Measurements from ENCODE around the gene A2M. TPM values are rescaled to one million over a fixed set of nuclear protein-coding genes. Genes with fewer than 3 reads are reported as not detected.
A peak's percentile ranks its signal among the peaks of the same experiment; 100 is the strongest.

The A2M gene
- total and polyA plus RNA-seq, 2 of the 13 experiments (the other 11 are each of a cell fraction or from before 2014, with no cell fraction given), result 2,807 to 6,551 TPM

DNA sequence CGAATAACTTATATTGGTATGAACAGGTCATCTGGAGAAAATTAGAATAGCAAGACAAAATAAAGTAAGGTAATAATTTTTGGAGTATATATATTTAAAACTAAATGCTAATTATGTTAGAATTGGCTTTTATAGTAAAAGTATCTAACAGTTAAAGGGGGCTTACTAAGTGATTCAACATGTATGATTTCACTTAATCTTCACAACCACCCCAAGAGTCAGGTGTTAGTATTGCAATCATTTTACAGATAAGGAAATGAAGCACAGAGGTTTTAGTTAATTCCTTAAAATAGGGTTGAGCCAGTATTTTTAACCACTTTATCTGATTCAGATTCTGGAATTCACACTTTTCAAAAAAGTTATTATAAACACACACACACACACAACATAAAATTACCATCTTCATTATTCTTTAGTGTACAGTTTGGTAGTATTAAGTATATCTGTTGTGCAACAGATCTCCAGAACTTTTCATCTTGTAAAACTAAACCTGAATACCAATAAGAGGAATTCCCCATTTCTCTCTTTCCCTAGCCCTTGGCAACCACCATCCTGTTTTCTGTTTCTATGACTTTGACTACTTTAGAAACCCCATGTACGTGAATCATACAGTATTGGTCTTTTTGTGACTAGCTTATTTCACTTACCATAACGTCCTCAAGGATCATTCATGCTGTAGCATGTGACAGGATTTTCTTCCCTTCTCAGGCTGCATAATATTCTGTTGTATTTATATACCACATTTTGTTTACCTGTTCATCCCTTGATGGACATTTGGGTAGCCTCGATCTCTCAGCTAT is 12.5 kb downstream of the A2M start (continued):
- TF ChIP-seq AFF4 (CRISPR knock-in tag; IDR thresholded peaks at IDR 0.05), result peak; percentile 88

GRCh38 chr12:9101018-9101687 is 14.6 kb downstream of the A2M start:
- FAIRE-seq (no peak), DNase-seq (ENCODE audit: low spot score) (no peak), ATAC-seq (peak; percentile 37)
- Histone ChIP-seq H3K27ac (ENCODE audit: extremely low read length, insufficient read depth, low read length) (no peak overlapping the region), H3K4me1 (ENCODE audit: insufficient read depth, low read length) (peaks cover 19% of the 10 kb centered on the region; the same call in 1 of the 2 replicates), H3K27me3 (ENCODE audit: control insufficient read depth in 1 of 2, insufficient read depth in 2 of 2, low read length in 2 of 2) (no peaks in the 10 kb centered on the region), H3K4me3 (replicated peaks in 1 of 3; ENCODE audit: insufficient read depth in 1 of 3, low read depth in 2 of 3, low read length in 3 of 3) (no peak overlapping the region), H3K9me3 (ENCODE audit: low read length) (no peaks in the 10 kb centered on the region), H2AFZ (ENCODE audit: low read length) (no peak overlapping the region), H3K9ac (ENCODE audit: insufficient read depth, low read depth, low read length) (no peak overlapping the region), H4K20me1 (ENCODE audit: insufficient read depth, low read length) (peaks cover 34% of the 10 kb centered on the region), H3K36me3 (replicated peaks in 1 of 2; ENCODE audit: control insufficient read depth in 1 of 2, insufficient read depth in 2 of 2, low read length in 2 of 2) (peaks cover 15 to 75% of the 10 kb centered on the region in 2 experiments), H3K79me2 (ENCODE audit: insufficient read depth, low read length) (no peaks in the 10 kb centered on the region), H3K4me2 (ENCODE audit: low read depth, low read length) (no peak overlapping the region)
- in situ Hi-C loops (cut with HindIII; ENCODE audit: extremely low pct_ligation_motif_present, low pct_unique_long_range_greater_than_20kb) (no loop called here), intact Hi-C loops (cut with micrococcal nuclease; ENCODE audit: unreplicated experiment) (no loop called here)
- WGBS (ENCODE audit: low lambda C conversion rate), result 80% methylated on average over 8 of the region's 8 CpGs
- BruUV-seq (replicated peaks), result no TSS peak
- CTCF ChIA-PET (ENCODE audit: low intra/inter-chr PET ratio, low total read pairs), result no interaction called here
- POLR2A ChIA-PET, result interaction anchor here (0.7 to 3.0 kb wide), 8 partner anchors 12 to 37 kb away, joined by 3 to 14 read pairs (median 6); partner anchors contain the start of gene A2M
- no peak for TF ChIP-seq HNRNPH1 (optimal IDR thresholded peaks at IDR 0.05; ENCODE audit: low read depth, low read length)
- TF ChIP-seq MIXL1 (CRISPR knock-in tag; IDR thresholded peaks at IDR 0.05), result peak; percentile 12; the same call in 1 of the 2 replicates
- TF ChIP-seq AGO2 (optimal IDR thresholded peaks at IDR 0.05; ENCODE audit: low read depth, low read length), result peak; percentile 75
- peak; percentile 66 for TF ChIP-seq POLR2G (IDR thresholded peaks at IDR 0.05; ENCODE audit: low read depth, low read length)
- peak; percentile 33 for TF ChIP-seq PHF5A (CRISPR knock-in tag; IDR thresholded peaks at IDR 0.05; ENCODE audit: low read depth, unreplicated experiment)
- peak; percentile 72 for TF ChIP-seq RBFOX2 (IDR thresholded peaks at IDR 0.05; ENCODE audit: low read depth, low read length)
- no peak for TF ChIP-seq FIP1L1 (IDR thresholded peaks at IDR 0.05; ENCODE audit: borderline replicate concordance, insufficient read depth, low read depth, low read length)
- peak; percentile 84 for TF ChIP-seq RBM22 (optimal IDR thresholded peaks at IDR 0.05; ENCODE audit: low read length)
- TF ChIP-seq, protein P1, sequence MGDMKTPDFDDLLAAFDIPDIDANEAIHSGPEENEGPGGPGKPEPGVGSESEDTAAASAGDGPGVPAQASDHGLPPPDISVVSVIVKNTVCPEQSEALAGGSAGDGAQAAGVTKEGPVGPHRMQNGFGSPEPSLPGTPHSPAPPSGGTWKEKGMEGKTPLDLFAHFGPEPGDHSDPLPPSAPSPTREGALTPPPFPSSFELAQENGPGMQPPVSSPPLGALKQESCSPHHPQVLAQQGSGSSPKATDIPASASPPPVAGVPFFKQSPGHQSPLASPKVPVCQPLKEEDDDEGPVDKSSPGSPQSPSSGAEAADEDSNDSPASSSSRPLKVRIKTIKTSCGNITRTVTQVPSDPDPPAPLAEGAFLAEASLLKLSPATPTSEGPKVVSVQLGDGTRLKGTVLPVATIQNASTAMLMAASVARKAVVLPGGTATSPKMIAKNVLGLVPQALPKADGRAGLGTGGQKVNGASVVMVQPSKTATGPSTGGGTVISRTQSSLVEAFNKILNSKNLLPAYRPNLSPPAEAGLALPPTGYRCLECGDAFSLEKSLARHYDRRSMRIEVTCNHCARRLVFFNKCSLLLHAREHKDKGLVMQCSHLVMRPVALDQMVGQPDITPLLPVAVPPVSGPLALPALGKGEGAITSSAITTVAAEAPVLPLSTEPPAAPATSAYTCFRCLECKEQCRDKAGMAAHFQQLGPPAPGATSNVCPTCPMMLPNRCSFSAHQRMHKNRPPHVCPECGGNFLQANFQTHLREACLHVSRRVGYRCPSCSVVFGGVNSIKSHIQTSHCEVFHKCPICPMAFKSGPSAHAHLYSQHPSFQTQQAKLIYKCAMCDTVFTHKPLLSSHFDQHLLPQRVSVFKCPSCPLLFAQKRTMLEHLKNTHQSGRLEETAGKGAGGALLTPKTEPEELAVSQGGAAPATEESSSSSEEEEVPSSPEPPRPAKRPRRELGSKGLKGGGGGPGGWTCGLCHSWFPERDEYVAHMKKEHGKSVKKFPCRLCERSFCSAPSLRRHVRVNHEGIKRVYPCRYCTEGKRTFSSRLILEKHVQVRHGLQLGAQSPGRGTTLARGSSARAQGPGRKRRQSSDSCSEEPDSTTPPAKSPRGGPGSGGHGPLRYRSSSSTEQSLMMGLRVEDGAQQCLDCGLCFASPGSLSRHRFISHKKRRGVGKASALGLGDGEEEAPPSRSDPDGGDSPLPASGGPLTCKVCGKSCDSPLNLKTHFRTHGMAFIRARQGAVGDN (CRISPR knock-in tag; IDR thresholded peaks at IDR 0.05), result no peak
- TF ChIP-seq POLR2AphosphoS5 (IDR thresholded peaks at IDR 0.05; ENCODE audit: low read depth, low read length), result 0 out of 2 replicates have a peak, but pooled peaks have one; percentile 6
- TF ChIP-seq U2AF1 (optimal IDR thresholded peaks at IDR 0.05; ENCODE audit: low read depth, low read length), result peak; percentile 77

All from HepG2 (cell line).